ENCODE results near the gene PPP1CC.

DNA sequence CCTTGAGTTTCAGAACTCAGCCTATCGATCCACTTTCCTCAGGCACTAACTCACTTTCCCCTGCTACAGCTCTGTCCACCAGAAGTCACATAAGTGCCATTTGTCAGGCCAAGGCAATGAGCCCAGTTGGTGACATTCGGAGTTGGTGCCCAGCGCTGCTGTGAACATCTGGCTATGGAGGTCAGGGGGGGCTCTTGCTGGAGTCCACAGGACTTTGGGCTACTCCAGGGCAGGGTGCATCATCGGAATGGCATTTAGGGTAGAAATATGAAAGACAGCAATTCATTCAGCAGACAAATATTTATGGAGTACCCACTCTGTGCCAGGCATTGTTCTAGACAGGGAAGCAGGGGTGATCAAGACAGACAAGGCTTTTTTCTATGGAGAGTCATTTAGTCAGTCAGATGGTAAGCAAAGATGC is 1.5 kb upstream of the PPP1CC start:
- TF ChIP-seq, protein P1, sequence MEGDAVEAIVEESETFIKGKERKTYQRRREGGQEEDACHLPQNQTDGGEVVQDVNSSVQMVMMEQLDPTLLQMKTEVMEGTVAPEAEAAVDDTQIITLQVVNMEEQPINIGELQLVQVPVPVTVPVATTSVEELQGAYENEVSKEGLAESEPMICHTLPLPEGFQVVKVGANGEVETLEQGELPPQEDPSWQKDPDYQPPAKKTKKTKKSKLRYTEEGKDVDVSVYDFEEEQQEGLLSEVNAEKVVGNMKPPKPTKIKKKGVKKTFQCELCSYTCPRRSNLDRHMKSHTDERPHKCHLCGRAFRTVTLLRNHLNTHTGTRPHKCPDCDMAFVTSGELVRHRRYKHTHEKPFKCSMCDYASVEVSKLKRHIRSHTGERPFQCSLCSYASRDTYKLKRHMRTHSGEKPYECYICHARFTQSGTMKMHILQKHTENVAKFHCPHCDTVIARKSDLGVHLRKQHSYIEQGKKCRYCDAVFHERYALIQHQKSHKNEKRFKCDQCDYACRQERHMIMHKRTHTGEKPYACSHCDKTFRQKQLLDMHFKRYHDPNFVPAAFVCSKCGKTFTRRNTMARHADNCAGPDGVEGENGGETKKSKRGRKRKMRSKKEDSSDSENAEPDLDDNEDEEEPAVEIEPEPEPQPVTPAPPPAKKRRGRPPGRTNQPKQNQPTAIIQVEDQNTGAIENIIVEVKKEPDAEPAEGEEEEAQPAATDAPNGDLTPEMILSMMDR (conservative IDR thresholded peaks at IDR 0.05; ENCODE audit: low read depth, low read length) = no peak
- TF ChIP-seq CHD1 (IDR thresholded peaks at IDR 0.05; ENCODE audit: low read depth, low read length) = no peak
- TF ChIP-seq POLR2A (IDR thresholded peaks at IDR 0.05; ENCODE audit: low read depth, low read length) = no peak
- no peak for TF ChIP-seq FOS (IDR thresholded peaks at IDR 0.05; ENCODE audit: low read depth, low read length)
- no peak for TF ChIP-seq RCOR1 (IDR thresholded peaks at IDR 0.05; ENCODE audit: insufficient replicate concordance, low read length)
- TF ChIP-seq, protein P2, sequence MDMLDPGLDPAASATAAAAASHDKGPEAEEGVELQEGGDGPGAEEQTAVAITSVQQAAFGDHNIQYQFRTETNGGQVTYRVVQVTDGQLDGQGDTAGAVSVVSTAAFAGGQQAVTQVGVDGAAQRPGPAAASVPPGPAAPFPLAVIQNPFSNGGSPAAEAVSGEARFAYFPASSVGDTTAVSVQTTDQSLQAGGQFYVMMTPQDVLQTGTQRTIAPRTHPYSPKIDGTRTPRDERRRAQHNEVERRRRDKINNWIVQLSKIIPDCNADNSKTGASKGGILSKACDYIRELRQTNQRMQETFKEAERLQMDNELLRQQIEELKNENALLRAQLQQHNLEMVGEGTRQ (IDR thresholded peaks at IDR 0.05; ENCODE audit: low read depth, low read length) = no peak
- no peak for TF ChIP-seq BHLHE40 (IDR thresholded peaks at IDR 0.05; ENCODE audit: low read depth, low read length)
- TF ChIP-seq RFX5 (IDR thresholded peaks at IDR 0.05; ENCODE audit: low read depth, low read length) = no peak
- no peak for TF ChIP-seq MAZ (IDR thresholded peaks at IDR 0.05; ENCODE audit: borderline replicate concordance, low read depth, low read length)
- TF ChIP-seq CEBPB (IDR thresholded peaks at IDR 0.05; ENCODE audit: low read depth, low read length) = no peak
